HCT116 (cell line): ENCODE measurements around the gene ZBTB16. TPM values are rescaled to one million over a fixed set of nuclear protein-coding genes. Genes with fewer than 3 reads are reported as not detected.

Experiments
- ATAC-seq: fragments of 200-7000 bp; cut with Tn5 transposase; 2 replicates; pipeline ENCODE4 v1.9.1; 2020; ENCODE audit warnings: mild to moderate bottlenecking, moderate library complexity
- BruUV-seq: library from RNA; stranded (reverse); fragments of 400-500 nt; replicated peaks from 2 replicates; lab custom pipeline; 2021; lab: Mats Ljungman, UMichigan
- CTCF ChIA-PET: fragments of 300-600 bp; sonication (Branson Sonifier 250); formaldehyde crosslinking; loops from one replicate; lab custom pipeline; 2021; ENCODE audit warnings: antibody characterized with exemption; lab: Charles Lee
- POLR2A ChIA-PET: fragments of 300-600, 350-600 bp; sonication (Branson Sonifier 250); formaldehyde crosslinking; loops from one replicate; lab custom pipeline; 2021; ENCODE audit warnings: antibody characterized with exemption; lab: Charles Lee
- RAD21 ChIA-PET, 2 experiments: fragments of 300-600 bp; sonication (Branson Sonifier 250); formaldehyde crosslinking; loops; one replicate each; lab custom pipeline; 2023; ENCODE audit warnings: low total read pairs in 2 of 2; ENCODE audit not compliant: uncharacterized antibody in 2 of 2, unreplicated experiment in 2 of 2, low non-redundant PET in 1 of 2; lab: Charles Lee
- DNase-seq: peaks from one replicate; pipeline ENCODE4 v3.0.0-alpha.2; 2010; ENCODE audit warnings: low read depth, low spot score
- H2AFZ ChIP-seq: fragments of 200-600 bp; shearing (Covaris generic), sonication (generic); 2 replicates; pipeline ENCODE4 v1.6.1; 2017; ENCODE audit warnings: low read depth, mixed run types, mixed read lengths, antibody characterized with exemption, low read length; ENCODE audit not compliant: poor library complexity, severe bottlenecking
- H3K27ac ChIP-seq: 2 replicates; pipeline ENCODE4 v1.5.1; 2012; ENCODE audit warnings: low read depth, low read length
- H3K27me3 ChIP-seq: fragments of 200-600 bp; sonication (generic); 2 replicates; pipeline ENCODE4 v1.6.1; 2016; ENCODE audit warnings: mixed run types, low read length, mixed read lengths; ENCODE audit not compliant: insufficient read depth
- H3K36me3 ChIP-seq, 2 experiments: fragments of 200-500 bp in 1 of 2; fragments of 200-600 bp in 1 of 2; sonication (Bioruptor generic) in 1 of 2; sonication (generic) in 1 of 2; 2 replicates each; pipeline versions ENCODE4 v1.5.1 to v1.6.1; 2014 to 2016; ENCODE audit warnings: low read length in 2 of 2, inconsistent platforms in 1 of 2, mixed read lengths in 1 of 2, mixed run types in 1 of 2; ENCODE audit not compliant: insufficient read depth in 2 of 2, control insufficient read depth in 1 of 2
- H3K4me1 ChIP-seq, 2 experiments: fragments of 200-600 bp in 1 of 2; sonication (generic) in 1 of 2; 2 replicates each; pipeline versions ENCODE4 v1.5.1 to v1.6.1; 2012 to 2017; ENCODE audit warnings: low read length in 2 of 2, inconsistent platforms in 1 of 2, mild to moderate bottlenecking in 1 of 2, mixed read lengths in 1 of 2, mixed run types in 1 of 2, moderate library complexity in 1 of 2; ENCODE audit not compliant: insufficient read depth in 2 of 2, control insufficient read depth in 1 of 2
- H3K4me2 ChIP-seq: fragments of 200-600 bp; sonication (generic); 2 replicates; pipeline ENCODE4 v1.6.1; 2017; ENCODE audit warnings: mixed run types, low read length, mixed read lengths
- H3K4me3 ChIP-seq, 2 experiments: fragments of 200-600 bp in 1 of 2; sonication (generic) in 1 of 2; replicated peaks in 1 of 2; 2 replicates each; pipeline ENCODE4 v1.5.1; 2011 to 2016; ENCODE audit warnings: low read length in 2 of 2, control low read depth in 1 of 2, low read depth in 1 of 2, mild to moderate bottlenecking in 1 of 2, mixed read lengths in 1 of 2, mixed run types in 1 of 2
- H3K79me2 ChIP-seq: fragments of 200-600 bp; sonication (generic); 2 replicates; pipeline ENCODE4 v1.6.1; 2017; ENCODE audit warnings: mild to moderate bottlenecking, mixed run types, low read length, moderate library complexity, mixed read lengths; ENCODE audit not compliant: insufficient read depth
- H3K9ac ChIP-seq: fragments of 200-600 bp; sonication (generic); 2 replicates; pipeline ENCODE4 v1.6.1; 2016; ENCODE audit warnings: low read length, mixed read lengths
- H3K9me2 ChIP-seq: fragments of 200-600 bp; sonication (generic), shearing (Covaris generic); 2 replicates; pipeline ENCODE4 v1.6.1; 2017; ENCODE audit warnings: mixed run types, mild to moderate bottlenecking, moderate library complexity; ENCODE audit not compliant: insufficient read depth
- H3K9me3 ChIP-seq, 2 experiments: fragments of 200-500 bp in 1 of 2; fragments of 200-600 bp in 1 of 2; sonication (Bioruptor generic) in 1 of 2; sonication (generic) in 1 of 2; 2 replicates each; pipeline ENCODE4 v1.6.1; 2014 to 2017; ENCODE audit warnings: low read length in 2 of 2, mixed read lengths in 2 of 2, inconsistent platforms in 1 of 2, low read depth in 1 of 2, mild to moderate bottlenecking in 1 of 2, mixed run types in 1 of 2, moderate library complexity in 1 of 2; ENCODE audit not compliant: control insufficient read depth in 1 of 2, insufficient read depth in 1 of 2
- H4K20me1 ChIP-seq: fragments of 200-600 bp; sonication (generic), shearing (Covaris generic); 2 replicates; pipeline ENCODE4 v1.6.1; 2017; ENCODE audit warnings: mixed run types, mild to moderate bottlenecking, moderate library complexity; ENCODE audit not compliant: insufficient read depth
- CBX3 ChIP-seq: IDR thresholded peaks from 2 replicates; pipeline ENCODE4 v1.6.1; 2012; ENCODE audit warnings: low read depth
- CEBPB ChIP-seq: IDR thresholded peaks from 2 replicates; pipeline ENCODE4 v1.6.1; 2012; ENCODE audit warnings: low read depth
- EGR1 ChIP-seq: IDR thresholded peaks from 2 replicates; pipeline ENCODE4 v1.6.1; 2012; ENCODE audit warnings: low read depth
- ELF1 ChIP-seq: IDR thresholded peaks from 2 replicates; pipeline ENCODE4 v1.6.1; 2012; ENCODE audit warnings: low read depth, borderline replicate concordance
- EZH2 ChIP-seq: fragments of 200-600 bp; sonication (generic); IDR thresholded peaks from 2 replicates; pipeline ENCODE4 v1.6.1; 2017; ENCODE audit warnings: antibody characterized with exemption, mixed run types
- EZH2phosphoT487 ChIP-seq: fragments of 200-600 bp; IDR thresholded peaks from 2 replicates; pipeline ENCODE4 v1.6.1; 2018; ENCODE audit warnings: antibody characterized with exemption, borderline replicate concordance
- FOSL1 ChIP-seq: IDR thresholded peaks from 2 replicates; pipeline ENCODE4 v1.6.1; 2012; ENCODE audit warnings: low read depth
- JUND ChIP-seq: IDR thresholded peaks from 2 replicates; pipeline ENCODE4 v1.6.1; 2012
- POLR2A ChIP-seq: IDR thresholded peaks from 2 replicates; pipeline ENCODE4 v1.7.0; 2011; ENCODE audit warnings: borderline replicate concordance; ENCODE audit not compliant: insufficient read depth, insufficient read length; ENCODE audit errors: extremely low read depth
- POLR2AphosphoS5 ChIP-seq: IDR thresholded peaks from 2 replicates; pipeline ENCODE4 v1.6.1; 2011; ENCODE audit warnings: mild to moderate bottlenecking, low read depth, low read length, moderate library complexity
- RAD21 ChIP-seq: IDR thresholded peaks from 2 replicates; pipeline ENCODE4 v1.6.1; 2012; ENCODE audit warnings: low read depth, mild to moderate bottlenecking
- SIN3A ChIP-seq: IDR thresholded peaks from 2 replicates; pipeline ENCODE4 v1.6.1; 2012; ENCODE audit warnings: low read depth
- SP1 ChIP-seq: IDR thresholded peaks from 2 replicates; pipeline ENCODE4 v1.6.1; 2012; ENCODE audit warnings: low read depth
- SRF ChIP-seq: IDR thresholded peaks from 2 replicates; pipeline ENCODE4 v1.6.1; 2012; ENCODE audit warnings: low read depth
- YY1 ChIP-seq: IDR thresholded peaks from 2 replicates; pipeline ENCODE4 v1.6.1; 2011; ENCODE audit warnings: low read length, low read depth, moderate library complexity, mild to moderate bottlenecking; ENCODE audit not compliant: insufficient replicate concordance; ENCODE audit errors: extremely low read depth
- ZFX ChIP-seq: fragments of 450-650 bp; IDR thresholded peaks from 2 replicates; pipeline ENCODE4 v1.6.1; 2017
- ZNF274 ChIP-seq: fragments of 200-500 bp; sonication (Bioruptor generic); IDR thresholded peaks from 2 replicates; pipeline ENCODE4 v1.6.1; 2014; ENCODE audit warnings: mild to moderate bottlenecking, low read depth, low read length, inconsistent platforms
- intact Hi-C: fragments of 100-400 bp; cut with micrococcal nuclease; formaldehyde crosslinking; loops from 2 replicates; pipeline ENCODE4 v1.10.0; 2022
- total RNA-seq: library from RNA; stranded (reverse); gene quantifications from one replicate; pipeline ENCODE4 v1.2.1, GENCODE V29; 2021; ENCODE audit not compliant: unreplicated experiment
- TF ChIP-seq, protein P1 (sequence below): IDR thresholded peaks from 2 replicates; pipeline ENCODE4 v1.6.1; 2011; ENCODE audit warnings: mild to moderate bottlenecking, low read length, moderate library complexity; ENCODE audit not compliant: insufficient replicate concordance; ENCODE audit errors: extremely low read depth
- TF ChIP-seq, protein P2 (sequence below), 3 experiments: fragments of 200-600 bp in 1 of 3; sonication (generic) in 1 of 3; IDR thresholded peaks in 2 of 3; conservative IDR thresholded peaks in 1 of 3; 2 replicates each; pipeline ENCODE4 v1.5.1; 2012 to 2017; ENCODE audit warnings: low read depth in 2 of 3, low read length in 2 of 3, antibody characterized with exemption in 1 of 3, borderline replicate concordance in 1 of 3, control low read depth in 1 of 3, mild to moderate bottlenecking in 1 of 3, mixed read lengths in 1 of 3, mixed run types in 1 of 3, moderate library complexity in 1 of 3; ENCODE audit not compliant: insufficient read depth in 1 of 3
- TF ChIP-seq, protein P3 (sequence below): IDR thresholded peaks from 2 replicates; pipeline ENCODE4 v1.6.1; 2012

Gene ZBTB16
- total RNA-seq, 1 experiment from 2014 or later = 0.30 TPM

DNA sequence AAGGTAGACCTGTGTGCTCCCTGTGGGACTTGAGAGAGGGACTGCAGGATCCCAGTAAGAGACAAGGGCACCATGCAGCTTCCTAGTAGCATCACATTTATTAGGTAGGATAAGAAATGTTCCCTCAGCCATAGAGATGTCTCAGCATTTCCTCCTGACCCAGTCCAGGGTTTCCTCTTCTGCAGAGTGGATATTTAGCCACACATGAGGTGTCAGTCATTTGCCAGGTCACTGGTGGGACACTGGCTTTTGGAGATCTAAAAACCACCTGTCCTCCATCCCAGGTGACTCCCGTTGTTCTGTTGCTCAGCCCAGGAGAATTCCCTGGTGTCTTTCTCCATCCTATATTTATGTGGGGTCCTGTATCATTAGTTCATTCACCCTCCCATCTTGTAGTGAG is 119.1 kb downstream of the ZBTB16 start:
- no TSS peak for BruUV-seq
- Histone ChIP-seq H3K4me1 (no peaks in the 10 kb centered on the region), H3K4me3 (no peak overlapping the region), H3K79me2 (no peaks in the 10 kb centered on the region), H3K27me3 (peaks cover 73% of the 10 kb centered on the region), H4K20me1 (no peaks in the 10 kb centered on the region), H3K9me3 (no peaks in the 10 kb centered on the region), H3K9me2 (no peaks in the 10 kb centered on the region), H2AFZ (no peak overlapping the region), H3K36me3 (no peaks in the 10 kb centered on the region), H3K27ac (no peak overlapping the region), H3K4me2 (no peak overlapping the region), H3K9ac (no peak overlapping the region)
- no peak for ATAC-seq
- POLR2A ChIA-PET = no interaction called here
- TF ChIP-seq CBX3 (no peak), FOSL1 (no peak), ELF1 (no peak), POLR2AphosphoS5 (no peak), ZFX (no peak), ZNF274 (no peak), POLR2A (no peak), CEBPB (no peak), EZH2phosphoT487 (no peak), RAD21 (no peak), SRF (no peak), YY1 (no peak), EGR1 (no peak), EZH2 (no peak), SP1 (no peak), JUND (no peak), SIN3A (no peak)
- TF ChIP-seq, protein P1, sequence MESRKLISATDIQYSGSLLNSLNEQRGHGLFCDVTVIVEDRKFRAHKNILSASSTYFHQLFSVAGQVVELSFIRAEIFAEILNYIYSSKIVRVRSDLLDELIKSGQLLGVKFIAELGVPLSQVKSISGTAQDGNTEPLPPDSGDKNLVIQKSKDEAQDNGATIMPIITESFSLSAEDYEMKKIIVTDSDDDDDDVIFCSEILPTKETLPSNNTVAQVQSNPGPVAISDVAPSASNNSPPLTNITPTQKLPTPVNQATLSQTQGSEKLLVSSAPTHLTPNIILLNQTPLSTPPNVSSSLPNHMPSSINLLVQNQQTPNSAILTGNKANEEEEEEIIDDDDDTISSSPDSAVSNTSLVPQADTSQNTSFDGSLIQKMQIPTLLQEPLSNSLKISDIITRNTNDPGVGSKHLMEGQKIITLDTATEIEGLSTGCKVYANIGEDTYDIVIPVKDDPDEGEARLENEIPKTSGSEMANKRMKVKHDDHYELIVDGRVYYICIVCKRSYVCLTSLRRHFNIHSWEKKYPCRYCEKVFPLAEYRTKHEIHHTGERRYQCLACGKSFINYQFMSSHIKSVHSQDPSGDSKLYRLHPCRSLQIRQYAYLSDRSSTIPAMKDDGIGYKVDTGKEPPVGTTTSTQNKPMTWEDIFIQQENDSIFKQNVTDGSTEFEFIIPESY = no peak
- TF ChIP-seq, protein P2, sequence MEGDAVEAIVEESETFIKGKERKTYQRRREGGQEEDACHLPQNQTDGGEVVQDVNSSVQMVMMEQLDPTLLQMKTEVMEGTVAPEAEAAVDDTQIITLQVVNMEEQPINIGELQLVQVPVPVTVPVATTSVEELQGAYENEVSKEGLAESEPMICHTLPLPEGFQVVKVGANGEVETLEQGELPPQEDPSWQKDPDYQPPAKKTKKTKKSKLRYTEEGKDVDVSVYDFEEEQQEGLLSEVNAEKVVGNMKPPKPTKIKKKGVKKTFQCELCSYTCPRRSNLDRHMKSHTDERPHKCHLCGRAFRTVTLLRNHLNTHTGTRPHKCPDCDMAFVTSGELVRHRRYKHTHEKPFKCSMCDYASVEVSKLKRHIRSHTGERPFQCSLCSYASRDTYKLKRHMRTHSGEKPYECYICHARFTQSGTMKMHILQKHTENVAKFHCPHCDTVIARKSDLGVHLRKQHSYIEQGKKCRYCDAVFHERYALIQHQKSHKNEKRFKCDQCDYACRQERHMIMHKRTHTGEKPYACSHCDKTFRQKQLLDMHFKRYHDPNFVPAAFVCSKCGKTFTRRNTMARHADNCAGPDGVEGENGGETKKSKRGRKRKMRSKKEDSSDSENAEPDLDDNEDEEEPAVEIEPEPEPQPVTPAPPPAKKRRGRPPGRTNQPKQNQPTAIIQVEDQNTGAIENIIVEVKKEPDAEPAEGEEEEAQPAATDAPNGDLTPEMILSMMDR (IDR thresholded peaks at IDR 0.05 in 2 of 3, conservative IDR thresholded peaks at IDR 0.05 in 1 of 3; ENCODE audit: borderline replicate concordance in 1 of 3, insufficient read depth in 1 of 3, low read depth in 2 of 3, low read length in 2 of 3) = no peak
- TF ChIP-seq, protein P3, sequence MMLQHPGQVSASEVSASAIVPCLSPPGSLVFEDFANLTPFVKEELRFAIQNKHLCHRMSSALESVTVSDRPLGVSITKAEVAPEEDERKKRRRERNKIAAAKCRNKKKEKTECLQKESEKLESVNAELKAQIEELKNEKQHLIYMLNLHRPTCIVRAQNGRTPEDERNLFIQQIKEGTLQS = no peak
- RAD21 ChIA-PET = no interaction called here
- no peak for DNase-seq
- CTCF ChIA-PET = interaction anchor here (0.8 to 1.3 kb wide), 4 partner anchors 12 to 184 kb away, joined by 3 to 4 read pairs (median 3); no protein-coding TSS in a partner anchor
- intact Hi-C loops = no loop called here
